Neural progenitor cell (in vitro differentiated cells): ENCODE data around the gene ATIC.

ENCODE experiments used
- EZH2 ChIP-seq: fragments of 200-600 bp; sonication (generic); IDR thresholded peaks from 2 replicates; pipeline ENCODE4 v1.6.1; 2017; ENCODE audit warnings: antibody characterized with exemption, mild to moderate bottlenecking, moderate library complexity
- TF ChIP-seq, protein P1 (sequence below): fragments of 200-600 bp; sonication (generic); IDR thresholded peaks from 2 replicates; pipeline ENCODE4 v1.5.1; 2017; ENCODE audit warnings: antibody characterized with exemption, mild to moderate bottlenecking

DNA sequence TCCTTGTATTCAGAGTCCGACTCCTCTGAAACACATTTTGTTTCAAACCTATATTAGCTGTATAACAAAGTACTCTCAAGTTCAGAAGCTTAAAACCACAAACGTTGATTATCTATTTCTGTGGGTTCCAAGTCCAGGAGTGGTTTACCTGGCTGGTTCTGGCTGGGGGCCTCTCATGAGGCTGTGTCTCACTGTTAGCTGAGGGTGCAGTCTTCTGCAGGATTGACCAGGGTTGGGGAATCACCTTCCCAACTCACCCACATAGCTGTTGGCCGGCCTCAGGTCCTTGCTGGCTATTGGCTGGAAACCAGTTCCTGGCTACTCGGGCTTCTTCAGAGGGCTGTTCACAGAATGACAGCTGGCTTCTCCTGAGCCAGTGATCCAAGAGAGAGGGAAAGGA lies 18.0 kb upstream of the ATIC start:
- TF ChIP-seq, protein P1, sequence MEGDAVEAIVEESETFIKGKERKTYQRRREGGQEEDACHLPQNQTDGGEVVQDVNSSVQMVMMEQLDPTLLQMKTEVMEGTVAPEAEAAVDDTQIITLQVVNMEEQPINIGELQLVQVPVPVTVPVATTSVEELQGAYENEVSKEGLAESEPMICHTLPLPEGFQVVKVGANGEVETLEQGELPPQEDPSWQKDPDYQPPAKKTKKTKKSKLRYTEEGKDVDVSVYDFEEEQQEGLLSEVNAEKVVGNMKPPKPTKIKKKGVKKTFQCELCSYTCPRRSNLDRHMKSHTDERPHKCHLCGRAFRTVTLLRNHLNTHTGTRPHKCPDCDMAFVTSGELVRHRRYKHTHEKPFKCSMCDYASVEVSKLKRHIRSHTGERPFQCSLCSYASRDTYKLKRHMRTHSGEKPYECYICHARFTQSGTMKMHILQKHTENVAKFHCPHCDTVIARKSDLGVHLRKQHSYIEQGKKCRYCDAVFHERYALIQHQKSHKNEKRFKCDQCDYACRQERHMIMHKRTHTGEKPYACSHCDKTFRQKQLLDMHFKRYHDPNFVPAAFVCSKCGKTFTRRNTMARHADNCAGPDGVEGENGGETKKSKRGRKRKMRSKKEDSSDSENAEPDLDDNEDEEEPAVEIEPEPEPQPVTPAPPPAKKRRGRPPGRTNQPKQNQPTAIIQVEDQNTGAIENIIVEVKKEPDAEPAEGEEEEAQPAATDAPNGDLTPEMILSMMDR, result no peak
- no peak for TF ChIP-seq EZH2
